Measurements from ENCODE around the gene CLTCL1.
"Not testable (repeated sequence)": the region's sequence is repeated elsewhere in the genome, so short reads cannot be mapped to it uniquely, and the experiment has no call there.

Gene CLTCL1

GRCh38 chr22:19266547-19267086 is 24.9 kb downstream of the CLTCL1 start:
- DNase-seq, result no peak
- TF ChIP-seq CTCF (IDR thresholded peaks at IDR 0.05; ENCODE audit: low read depth, low read length), result no peak
- Histone ChIP-seq H3K27ac (no peak overlapping the region), H3K27me3 (ENCODE audit: insufficient read depth, low read depth, severe bottlenecking) (no peaks in the 10 kb centered on the region), H3K4me3 (ENCODE audit: low read depth, low read length) (no peak overlapping the region), H3K9me3 (ENCODE audit: severe bottlenecking) (peaks cover 8% of the 10 kb centered on the region), H3K36me3 (no peaks in the 10 kb centered on the region)

- Histone ChIP-seq H3K36me3 (no peaks in the 10 kb centered on the region), H3K9me3 (ENCODE audit: severe bottlenecking) (peaks cover 8% of the 10 kb centered on the region), H3K27me3 (ENCODE audit: insufficient read depth, low read depth, severe bottlenecking) (no peaks in the 10 kb centered on the region), H3K4me3 (ENCODE audit: low read depth, low read length) (no peak overlapping the region), H3K27ac (no peak overlapping the region)
- no peak for TF ChIP-seq CTCF (IDR thresholded peaks at IDR 0.05; ENCODE audit: low read depth, low read length)
- no peak for DNase-seq
Measured at GRCh38 chr22:19265779-19266178, 25.7 kb downstream of the CLTCL1 start.

- H3K9me3 ChIP-seq (ENCODE audit: severe bottlenecking), result no peaks in the 10 kb centered on the region
- H3K27ac ChIP-seq, result no peak overlapping the region
- no peaks in the 10 kb centered on the region; the same call in 1 of the 2 replicates for H3K36me3 ChIP-seq
- no peak for DNase-seq
- no peak for TF ChIP-seq CTCF (IDR thresholded peaks at IDR 0.05; ENCODE audit: low read depth, low read length)
- H3K4me3 ChIP-seq (ENCODE audit: low read depth, low read length), result no peak overlapping the region
- H3K27me3 ChIP-seq (ENCODE audit: insufficient read depth, low read depth, severe bottlenecking), result no peaks in the 10 kb centered on the region
Measured at GRCh38 chr22:19260804-19261203, 30.7 kb downstream of the CLTCL1 start.

GRCh38 chr22:19260194-19260593 is 31.3 kb downstream of the CLTCL1 start:
- no peak overlapping the region for H3K4me3 ChIP-seq (ENCODE audit: low read depth, low read length)
- DNase-seq, result no peak
- H3K27ac ChIP-seq, result no peak overlapping the region
- no peaks in the 10 kb centered on the region; the same call in 1 of the 2 replicates for H3K36me3 ChIP-seq
- no peak for TF ChIP-seq CTCF (IDR thresholded peaks at IDR 0.05; ENCODE audit: low read depth, low read length)
- no peaks in the 10 kb centered on the region for H3K9me3 ChIP-seq (ENCODE audit: severe bottlenecking)
- H3K27me3 ChIP-seq (ENCODE audit: insufficient read depth, low read depth, severe bottlenecking), result no peaks in the 10 kb centered on the region

GRCh38 chr22:19258968-19259288 is 32.6 kb downstream of the CLTCL1 start:
- DNase-seq; H3K9me3 ChIP-seq (ENCODE audit: severe bottlenecking); H3K27me3 ChIP-seq (ENCODE audit: insufficient read depth, low read depth, severe bottlenecking); H3K36me3 ChIP-seq; H3K4me3 ChIP-seq (ENCODE audit: low read depth, low read length); H3K27ac ChIP-seq: not testable (repeated sequence)

GRCh38 chr22:19258371-19258770 is 33.1 kb downstream of the CLTCL1 start:
- H3K27ac ChIP-seq, result no peak overlapping the region
- H3K27me3 ChIP-seq (ENCODE audit: insufficient read depth, low read depth, severe bottlenecking), result no peaks in the 10 kb centered on the region
- H3K36me3 ChIP-seq, result no peaks in the 10 kb centered on the region; the same call in none of the 2 replicates
- H3K9me3 ChIP-seq (ENCODE audit: severe bottlenecking), result no peaks in the 10 kb centered on the region
- no peak overlapping the region for H3K4me3 ChIP-seq (ENCODE audit: low read depth, low read length)
- DNase-seq, result no peak
- TF ChIP-seq CTCF (IDR thresholded peaks at IDR 0.05; ENCODE audit: low read depth, low read length), result no peak

GRCh38 chr22:19256362-19256761 is 35.2 kb downstream of the CLTCL1 start:
- not testable (repeated sequence) for DNase-seq

More at GRCh38 chr22:19256362-19256761, 35.2 kb downstream of the CLTCL1 start:
- not testable (repeated sequence) for H3K36me3 ChIP-seq; H3K27ac ChIP-seq; H3K4me3 ChIP-seq (ENCODE audit: low read depth, low read length); H3K9me3 ChIP-seq (ENCODE audit: severe bottlenecking); H3K27me3 ChIP-seq (ENCODE audit: insufficient read depth, low read depth, severe bottlenecking)

All from WERI-Rb-1 (cell line).